HepG2 (cell line): ENCODE results near the gene GRHL1. TPM values are rescaled to one million over a fixed set of nuclear protein-coding genes. Genes with fewer than 3 reads are reported as not detected.
A peak's percentile ranks its signal among the peaks of the same experiment; 100 is the strongest.

Source experiments
- AHR ChIP-seq: IDR thresholded peaks from 2 replicates; pipeline ENCODE4 v1.6.1; 2018; ENCODE audit warnings: missing genetic modification reagents, missing compliant biosample characterization
- HOXA5 ChIP-seq: sonication (generic); formaldehyde crosslinking; IDR thresholded peaks from 2 replicates; pipeline ENCODE4 v1.4.0; 2020; ENCODE audit warnings: missing genetic modification reagents
- HOXA9 ChIP-seq: sonication (generic); formaldehyde crosslinking; IDR thresholded peaks from 2 replicates; pipeline ENCODE4 v1.8.1; 2022; ENCODE audit warnings: missing genetic modification reagents, mild to moderate bottlenecking, moderate library complexity, borderline replicate concordance
- MEIS1 ChIP-seq: sonication (generic); formaldehyde crosslinking; IDR thresholded peaks from 2 replicates; pipeline ENCODE4 v1.9.0; 2021; ENCODE audit warnings: mild to moderate bottlenecking, missing genetic modification reagents, moderate library complexity, borderline replicate concordance
- POLR2G ChIP-seq: fragments of 200-400 bp; formaldehyde crosslinking; IDR thresholded peaks from 2 replicates; pipeline ENCODE4 v1.6.1; 2018; ENCODE audit warnings: mild to moderate bottlenecking, low read depth, low read length, moderate library complexity
- PRPF4 ChIP-seq: fragments of 200-400 bp; formaldehyde crosslinking; IDR thresholded peaks from 2 replicates; pipeline ENCODE4 v1.6.1; 2016; ENCODE audit warnings: low read length, low read depth; ENCODE audit not compliant: poor library complexity, severe bottlenecking
- PTBP1 ChIP-seq: fragments of 200-400 bp; formaldehyde crosslinking; IDR thresholded peaks from 2 replicates; pipeline ENCODE4 v1.6.1; 2018; ENCODE audit warnings: low read length, low read depth; ENCODE audit not compliant: poor library complexity, severe bottlenecking
- SP2 ChIP-seq: sonication (generic); formaldehyde crosslinking; IDR thresholded peaks from 2 replicates; pipeline ENCODE4 v1.5.1; 2020; ENCODE audit warnings: mild to moderate bottlenecking, missing genetic modification reagents
- UBTF ChIP-seq: sonication (generic); formaldehyde crosslinking; IDR thresholded peaks from 2 replicates; pipeline ENCODE4 v1.4.0; 2020; ENCODE audit warnings: mild to moderate bottlenecking, missing genetic modification reagents
- ZNF407 ChIP-seq: sonication (generic); formaldehyde crosslinking; IDR thresholded peaks from one replicate; pipeline ENCODE4 v1.5.1; 2020; ENCODE audit warnings: mild to moderate bottlenecking, missing genetic modification reagents; ENCODE audit errors: not compliant biosample characterization
- ZNF543 ChIP-seq: sonication (generic); formaldehyde crosslinking; IDR thresholded peaks from 2 replicates; pipeline ENCODE4 v1.4.0; 2020; ENCODE audit warnings: mild to moderate bottlenecking, missing genetic modification reagents
- ZNF546 ChIP-seq: sonication (generic); formaldehyde crosslinking; conservative IDR thresholded peaks from 2 replicates; pipeline ENCODE4 v1.8.1; 2023; ENCODE audit warnings: mild to moderate bottlenecking, missing genetic modification reagents
- ZNF547 ChIP-seq: sonication (generic); formaldehyde crosslinking; IDR thresholded peaks from 2 replicates; pipeline ENCODE4 v1.5.1; 2020; ENCODE audit warnings: mild to moderate bottlenecking, missing genetic modification reagents
- ZNF761 ChIP-seq: sonication (generic); formaldehyde crosslinking; conservative IDR thresholded peaks from 2 replicates; pipeline ENCODE4 v1.4.0; 2020; ENCODE audit warnings: mild to moderate bottlenecking, missing genetic modification reagents
- ZNF773 ChIP-seq: sonication (generic); formaldehyde crosslinking; IDR thresholded peaks from 2 replicates; pipeline ENCODE4 v1.4.0; 2020; ENCODE audit warnings: missing genetic modification reagents, borderline replicate concordance
- ZSCAN9 ChIP-seq: IDR thresholded peaks from 2 replicates; pipeline ENCODE4 v1.6.1; 2016; ENCODE audit warnings: borderline replicate concordance
- polyA plus RNA-seq, 8 experiments: library from polyadenylated mRNA; depleted of rRNA in 3 of 8; stranded (reverse) in 7 of 8; unstranded in 1 of 8; fragments of >200 nt; fragmentation: Illumina TruSeq in 4 of 8; extraction: Trizol in 4 of 8; gene quantifications; 2 replicates each; pipeline versions ENCODE4 v1.2.1 to v1.2.3, GENCODE V29; 2011 to 2016; ENCODE audit warnings: low read depth in 4 of 8, missing spikeins in 1 of 8, mixed read lengths in 1 of 8; ENCODE audit not compliant: insufficient read depth in 1 of 8
- total RNA-seq, 5 experiments: library from RNA; depleted of rRNA; stranded (reverse); fragments of >200 nt; fragmentation: Illumina TruSeq; extraction: Trizol; gene quantifications; 2 replicates each; pipeline ENCODE4 v1.2.3, GENCODE V29; 2016; ENCODE audit warnings: low read depth in 1 of 5

The GRHL1 gene
- total and polyA plus RNA-seq, 2 of the 13 experiments (the other 11 are each of a cell fraction or from before 2014, with no cell fraction given), result 9.3 to 12.0 TPM

- TF ChIP-seq ZNF407 (CRISPR knock-in tag) (no peak), ZNF773 (peak; percentile 51; the same call in 1 of the 2 replicates), UBTF (CRISPR knock-in tag) (peak; percentile 86), PRPF4 (no peak), AHR (CRISPR knock-in tag) (0 out of 2 replicates have a peak, but pooled peaks have one; percentile 30), ZSCAN9 (peak; percentile 29; the same call in 1 of the 2 replicates), MEIS1 (CRISPR knock-in tag) (no peak), HOXA5 (CRISPR knock-in tag) (peak; percentile 70), ZNF761 (CRISPR knock-in tag) (peak; percentile 39; the same call in 1 of the 2 replicates), HOXA9 (CRISPR knock-in tag) (peak; percentile 28; the same call in 1 of the 2 replicates), POLR2G (peak; percentile 57), PTBP1 (peak; percentile 72), ZNF543 (CRISPR knock-in tag) (0 out of 2 replicates have a peak, but pooled peaks have one; percentile 50), ZNF547 (CRISPR knock-in tag) (peak; percentile 53; the same call in 1 of the 2 replicates), ZNF546 (CRISPR knock-in tag) (0 out of 2 replicates have a peak, but pooled peaks have one; percentile 38), SP2 (CRISPR knock-in tag) (peak; percentile 61; the same call in 1 of the 2 replicates)
Measured at GRCh38 chr2:9951522-9952285, at the start of gene GRHL1 (continued).
